ENCODE measurements around the gene TOR1A. TPM values are rescaled to one million over a fixed set of nuclear protein-coding genes. Genes with fewer than 3 reads are reported as not detected.
A peak's percentile ranks its signal among the peaks of the same experiment; 100 is the strongest.

Gene TOR1A
- total RNA-seq, 6 donors from 2014 or later, result 15.6 to 56.5 (median 34.7) TPM

DNA sequence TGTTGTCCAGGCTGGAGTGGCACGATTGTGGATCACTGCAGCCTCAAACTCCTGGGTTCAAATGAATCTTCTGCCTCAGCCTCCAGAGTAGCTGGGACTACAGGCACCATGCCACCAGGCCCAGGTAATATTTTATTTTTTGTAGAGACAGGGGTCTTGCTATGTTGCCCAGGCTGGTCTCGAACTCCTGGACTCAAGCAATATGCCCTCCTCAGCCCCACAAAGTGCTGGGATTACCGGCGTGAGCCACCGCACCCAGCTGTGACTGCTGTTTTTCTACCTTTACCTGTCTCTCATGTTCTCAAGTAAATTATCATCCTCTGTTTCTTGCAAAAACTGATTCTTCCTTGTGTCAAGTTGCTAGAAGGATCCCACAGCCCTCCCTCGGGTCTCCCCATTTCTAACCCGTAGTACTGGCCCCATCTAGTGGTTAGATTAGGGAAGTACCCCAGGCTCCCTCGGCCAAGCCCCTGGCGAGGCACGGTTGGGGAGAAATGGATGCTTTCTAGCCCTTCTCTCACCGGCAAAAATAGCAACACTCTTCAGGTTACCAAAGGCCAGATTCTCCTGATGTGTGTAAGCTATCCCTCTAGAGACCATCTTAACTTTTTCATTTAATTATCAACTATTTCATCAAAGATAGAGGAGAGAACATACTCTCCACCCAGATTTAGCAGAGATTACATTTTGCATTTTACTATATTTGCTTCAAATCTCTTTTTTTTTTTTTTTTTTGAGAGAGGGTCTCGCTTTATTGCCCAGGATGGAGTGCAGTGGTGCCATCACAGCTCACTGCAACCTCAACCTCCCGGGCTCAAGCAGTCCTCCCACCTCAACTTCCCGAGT, 40.2 kb downstream of the TOR1A start:
- H3K36me3 ChIP-seq, result no peaks in the 10 kb centered on the region
- TF ChIP-seq POLR2AphosphoS5 (IDR thresholded peaks at IDR 0.05) (no peak), EP300 (IDR thresholded peaks at IDR 0.05) (no peak), POLR2A (IDR thresholded peaks at IDR 0.05) (no peak)
- TF ChIP-seq, protein P1, sequence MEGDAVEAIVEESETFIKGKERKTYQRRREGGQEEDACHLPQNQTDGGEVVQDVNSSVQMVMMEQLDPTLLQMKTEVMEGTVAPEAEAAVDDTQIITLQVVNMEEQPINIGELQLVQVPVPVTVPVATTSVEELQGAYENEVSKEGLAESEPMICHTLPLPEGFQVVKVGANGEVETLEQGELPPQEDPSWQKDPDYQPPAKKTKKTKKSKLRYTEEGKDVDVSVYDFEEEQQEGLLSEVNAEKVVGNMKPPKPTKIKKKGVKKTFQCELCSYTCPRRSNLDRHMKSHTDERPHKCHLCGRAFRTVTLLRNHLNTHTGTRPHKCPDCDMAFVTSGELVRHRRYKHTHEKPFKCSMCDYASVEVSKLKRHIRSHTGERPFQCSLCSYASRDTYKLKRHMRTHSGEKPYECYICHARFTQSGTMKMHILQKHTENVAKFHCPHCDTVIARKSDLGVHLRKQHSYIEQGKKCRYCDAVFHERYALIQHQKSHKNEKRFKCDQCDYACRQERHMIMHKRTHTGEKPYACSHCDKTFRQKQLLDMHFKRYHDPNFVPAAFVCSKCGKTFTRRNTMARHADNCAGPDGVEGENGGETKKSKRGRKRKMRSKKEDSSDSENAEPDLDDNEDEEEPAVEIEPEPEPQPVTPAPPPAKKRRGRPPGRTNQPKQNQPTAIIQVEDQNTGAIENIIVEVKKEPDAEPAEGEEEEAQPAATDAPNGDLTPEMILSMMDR (IDR thresholded peaks at IDR 0.05), result peak; percentile 87 to 94 (median 90)
- ATAC-seq (ENCODE audit: low FRiP score in 2 of 2), result peak; percentile 92 to 95
- DNase-seq, result peak in 1 of 2 donors; percentile 71
- no peak overlapping the region for H3K4me3 ChIP-seq
- H3K9me3 ChIP-seq, result no peaks in the 10 kb centered on the region
- H3K27ac ChIP-seq, result no peak overlapping the region
- 36 to 38% methylated on average over 14 of the region's 14 CpGs for WGBS, 2 donors
- H3K4me1 ChIP-seq, result no peaks in the 10 kb centered on the region
- H3K27me3 ChIP-seq, result no peaks in the 10 kb centered on the region

DNA sequence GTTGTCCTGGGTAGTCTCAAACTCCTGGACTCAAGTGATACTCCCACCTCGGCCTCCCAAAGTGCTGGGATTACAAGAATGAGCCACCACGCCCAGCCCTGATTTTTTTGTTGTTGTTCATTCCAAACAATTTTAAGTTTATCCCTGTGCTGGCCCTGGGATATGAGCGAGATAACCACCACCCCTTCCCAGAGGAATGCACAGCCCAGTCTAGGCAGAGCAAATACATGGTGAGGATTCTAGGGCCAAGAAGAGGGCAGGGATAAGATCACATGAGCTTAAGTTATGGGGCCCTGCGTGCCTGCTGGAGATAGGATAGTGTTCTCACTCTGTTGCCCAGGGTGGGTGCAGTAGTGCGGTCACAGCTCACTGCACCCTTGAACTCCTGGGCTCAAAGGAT, 42.0 kb downstream of the TOR1A start:
- ATAC-seq (ENCODE audit: low FRiP score in 2 of 2) (no peak), DNase-seq (no peak)
- H3K27ac ChIP-seq, result no peak overlapping the region
- no peaks in the 10 kb centered on the region for H3K36me3 ChIP-seq
- WGBS, 2 donors, result 73 to 75% methylated on average over 5 of the region's 5 CpGs
- H3K27me3 ChIP-seq, result no peaks in the 10 kb centered on the region
- TF ChIP-seq POLR2A (IDR thresholded peaks at IDR 0.05) (no peak), POLR2AphosphoS5 (IDR thresholded peaks at IDR 0.05) (no peak), EP300 (IDR thresholded peaks at IDR 0.05) (no peak)
- TF ChIP-seq, protein P1 (IDR thresholded peaks at IDR 0.05), result no peak
- peaks cover 7 to 10% (median 9%) of the 10 kb centered on the region in 4 donors for H3K4me1 ChIP-seq
- no peak overlapping the region for H3K4me3 ChIP-seq
- no peaks in the 10 kb centered on the region for H3K9me3 ChIP-seq

DNA sequence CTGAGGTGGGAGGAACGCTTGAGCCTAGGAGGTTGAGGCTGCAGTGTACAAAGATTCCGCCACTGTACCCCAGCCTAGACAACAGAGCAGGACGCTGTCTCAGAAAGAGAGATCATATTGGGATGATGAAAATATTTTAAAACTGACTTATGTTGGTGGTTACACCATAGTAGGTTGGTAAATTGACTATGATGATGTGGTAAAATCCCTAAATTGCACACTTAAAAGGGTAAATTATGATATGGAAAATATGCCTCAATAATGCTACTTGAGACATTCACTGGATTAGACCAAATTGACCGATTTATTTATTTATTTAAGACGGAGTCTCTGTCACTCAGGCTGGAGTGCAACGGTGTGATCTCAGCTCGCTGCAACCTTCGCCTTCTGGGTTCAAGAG, 42.8 kb downstream of the TOR1A start:
- Histone ChIP-seq H3K4me1 (peaks cover 12 to 17% (median 15%) of the 10 kb centered on the region in 4 donors), H3K27me3 (no peaks in the 10 kb centered on the region), H3K9me3 (no peaks in the 10 kb centered on the region), H3K27ac (no peak overlapping the region), H3K4me3 (no peak overlapping the region), H3K36me3 (no peaks in the 10 kb centered on the region)
- no peak for DNase-seq
- WGBS, 2 donors, result 74 to 75% methylated on average over 8 of the region's 8 CpGs
- TF ChIP-seq POLR2A (IDR thresholded peaks at IDR 0.05), result no peak
- TF ChIP-seq, protein P1 (IDR thresholded peaks at IDR 0.05), result no peak
- no peak for TF ChIP-seq POLR2AphosphoS5 (IDR thresholded peaks at IDR 0.05)
- no peak for TF ChIP-seq EP300 (IDR thresholded peaks at IDR 0.05)
- no peak for ATAC-seq (ENCODE audit: low FRiP score in 2 of 2)

GRCh38 chr9:129779560-129780190, 44.3 kb downstream of the TOR1A start:
- DNase-seq (no peak), ATAC-seq (ENCODE audit: low FRiP score in 2 of 2) (no peak)
- Histone ChIP-seq H3K4me3 (no peak overlapping the region), H3K27me3 (no peaks in the 10 kb centered on the region), H3K36me3 (no peaks in the 10 kb centered on the region), H3K9me3 (no peaks in the 10 kb centered on the region), H3K27ac (no peak overlapping the region), H3K4me1 (peaks cover 12 to 17% (median 15%) of the 10 kb centered on the region in 4 donors)
- TF ChIP-seq POLR2AphosphoS5 (IDR thresholded peaks at IDR 0.05) (no peak), EP300 (IDR thresholded peaks at IDR 0.05) (no peak), POLR2A (IDR thresholded peaks at IDR 0.05) (no peak)
- TF ChIP-seq, protein P1 (IDR thresholded peaks at IDR 0.05), result no peak
- WGBS, 2 donors, result 88 to 90% methylated on average over 7 of the region's 7 CpGs
